Right cardiac atrium (tissue), 5 donors: Measurements from ENCODE around the gene TNFAIP8. TPM values are rescaled to one million over a fixed set of nuclear protein-coding genes. Genes with fewer than 3 reads are reported as not detected.

ENCODE experiments used
- ATAC-seq, 2 donors: fragments of 200-7000 bp; cut with Tn5 transposase; one replicate each; pipeline versions ENCODE4 v1.8.0 to v1.9.1; 2020; ENCODE audit warnings: moderate library complexity in 2 of 2, mild to moderate bottlenecking in 1 of 2
- DNase-seq, 3 donors: peaks; one replicate each; pipeline ENCODE4 v3.0.0-alpha.2; 2020
- H3K27ac ChIP-seq: one replicate; pipeline ENCODE4 v1.5.1; 2013; ENCODE audit warnings: mild to moderate bottlenecking, low read length, control low read depth, moderate library complexity
- H3K27me3 ChIP-seq: one replicate; pipeline ENCODE4 v1.6.1; 2013; ENCODE audit not compliant: control insufficient read depth, insufficient read depth
- H3K4me1 ChIP-seq: one replicate; pipeline ENCODE4 v1.6.1; 2013; ENCODE audit warnings: low read length; ENCODE audit not compliant: control insufficient read depth, insufficient read depth
- H3K4me3 ChIP-seq: one replicate; pipeline ENCODE4 v1.5.1; 2013; ENCODE audit warnings: low read length, control low read depth
- H3K9me3 ChIP-seq: one replicate; pipeline ENCODE4 v1.6.1; 2013; ENCODE audit warnings: low read length; ENCODE audit not compliant: control insufficient read depth
- WGBS: extraction: QIAGEN DNeasy Blood & Tissue Kit; methylation state at CpG from one replicate; pipeline ENCODE4 v1.1.7; 2013; 5-methylcytosine and 5-hydroxymethylcytosine counted together
- intact Hi-C, 4 donors: fragments of 100-400 bp; cut with DNase I; formaldehyde crosslinking; loops; one replicate each; pipeline versions ENCODE4 v1.11.0 to v1.14.0; 2022 to 2023
- polyA plus RNA-seq: library from polyadenylated mRNA; stranded (reverse); fragments of 200-250 nt; gene quantifications from one replicate; pipeline ENCODE4 v1.2.3, GENCODE V29; 2013
- total RNA-seq, 4 donors: library from RNA; stranded (reverse); fragmentation: NEBNext Ultra II Directional; extraction: Animal tissue kit (Norgen Biotek cat#: 25700); gene quantifications; one replicate each; pipeline ENCODE4 v1.2.1, GENCODE V29; 2021
- donor health status: healthy with polysubstance abuse.
- donor health status: DM: no; HTN: yes; CAD: no.
- donor health status: DM: no; HTN: no; CAD: no.
- donor health status: DM: no; HTN: yes; CAD: no; lungs with severe emphysema.
- donor health status: DM: yes; HTN: yes; CAD: no.

TNFAIP8 gene
- total and polyA plus RNA-seq, 5 donors: 2.7 to 5.9 (median 4.4) TPM

DNA sequence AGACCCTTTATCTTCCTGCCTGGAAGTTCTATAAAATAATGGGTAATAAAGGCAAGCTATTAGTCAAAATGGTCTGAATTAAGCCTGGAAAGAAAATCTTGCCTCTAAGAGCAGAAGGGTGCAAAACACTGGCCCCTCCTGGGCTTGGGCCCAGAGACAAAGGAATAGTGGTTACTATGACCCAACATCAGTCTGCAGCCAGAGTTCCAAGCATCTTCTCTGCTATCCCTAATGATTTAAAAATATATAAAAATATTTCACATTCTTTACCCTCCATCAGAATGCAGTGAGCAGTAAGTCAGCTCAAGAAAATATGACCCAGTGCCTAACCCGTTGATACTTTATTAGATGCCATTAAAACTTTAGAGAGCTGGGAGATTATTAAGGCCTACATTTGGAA, 14.7 kb downstream of the TNFAIP8 start:
- H3K9me3 ChIP-seq: no peaks in the 10 kb centered on the region
- no peak for DNase-seq
- H3K4me3 ChIP-seq: no peak overlapping the region
- H3K27me3 ChIP-seq: no peaks in the 10 kb centered on the region
- H3K27ac ChIP-seq: no peak overlapping the region
- WGBS: 75% methylated on average over 1 of the region's 1 CpG
- peaks cover 3% of the 10 kb centered on the region for H3K4me1 ChIP-seq
- ATAC-seq: no peak
- intact Hi-C loops: no loop called here

DNA sequence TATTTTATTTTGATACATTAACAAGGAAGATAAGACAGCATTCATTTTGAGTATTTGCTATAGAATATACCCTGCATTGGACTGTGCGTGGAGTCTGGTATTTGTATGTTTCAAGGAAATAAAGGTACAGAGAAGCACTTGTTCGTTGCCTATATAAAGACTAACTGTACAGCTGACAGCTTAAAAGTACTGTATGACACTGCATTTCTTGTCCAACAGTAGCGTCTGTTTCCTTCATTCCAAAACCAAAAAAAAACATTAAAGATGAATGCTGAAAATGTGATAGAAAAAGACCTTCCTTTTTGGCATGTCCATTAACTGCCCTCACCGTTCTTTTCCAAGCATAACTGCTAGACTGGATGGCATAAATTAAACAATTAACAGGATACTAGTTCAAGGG, 15.3 kb downstream of the TNFAIP8 start:
- no peaks in the 10 kb centered on the region for H3K27me3 ChIP-seq
- intact Hi-C loops: no loop called here
- no peak for ATAC-seq
- 74% methylated on average over 4 of the region's 4 CpGs for WGBS
- no peak for DNase-seq
- H3K27ac ChIP-seq: no peak overlapping the region
- peaks cover 3% of the 10 kb centered on the region for H3K4me1 ChIP-seq
- H3K4me3 ChIP-seq: no peak overlapping the region
- H3K9me3 ChIP-seq: no peaks in the 10 kb centered on the region

DNA sequence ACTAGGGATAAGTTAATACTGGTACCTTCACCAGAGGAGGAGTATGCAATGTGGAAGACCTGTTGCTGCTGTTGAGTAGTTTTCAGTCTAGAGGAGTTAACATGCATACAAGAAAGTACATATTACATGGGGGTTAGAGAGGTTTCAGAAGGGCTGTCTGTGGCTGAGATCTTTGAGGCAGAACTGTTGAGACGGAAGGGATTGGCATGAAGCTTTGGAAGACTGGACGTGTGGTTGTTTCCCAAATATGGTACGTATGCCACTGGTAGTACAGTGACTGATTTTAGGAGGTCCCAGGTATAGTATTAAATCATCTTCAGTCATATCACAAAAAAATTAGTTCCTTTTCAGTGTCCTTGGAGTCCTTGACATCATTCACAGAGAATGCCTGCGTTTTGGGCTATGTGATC, 17.6 kb downstream of the TNFAIP8 start:
- Histone ChIP-seq H3K27ac (no peak overlapping the region), H3K4me1 (no peaks in the 10 kb centered on the region), H3K27me3 (no peaks in the 10 kb centered on the region), H3K9me3 (no peaks in the 10 kb centered on the region), H3K4me3 (no peak overlapping the region)
- intact Hi-C loops: no loop called here
- no peak for ATAC-seq
- DNase-seq: no peak
- 96% methylated on average over 4 of the region's 4 CpGs for WGBS

DNA sequence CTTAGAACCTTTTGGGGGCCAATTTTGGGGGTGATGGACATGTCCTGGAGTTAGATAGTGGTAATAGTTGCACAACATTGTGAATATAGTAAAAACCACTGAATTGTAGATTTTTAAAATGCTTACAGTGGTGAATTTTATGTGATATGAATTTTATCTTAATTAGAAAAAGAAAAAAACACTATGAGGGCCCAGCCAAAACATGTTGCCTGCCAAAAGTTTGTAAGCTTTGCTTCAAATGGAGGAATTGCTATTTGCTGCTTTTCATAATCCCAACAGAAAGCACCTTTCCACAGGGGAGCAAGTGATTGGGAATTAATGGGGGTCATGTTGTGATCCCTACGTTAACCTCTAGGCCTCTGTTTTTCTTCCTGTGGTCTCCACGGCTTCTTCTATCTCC, 19.1 kb downstream of the TNFAIP8 start:
- Histone ChIP-seq H3K27ac (no peak overlapping the region), H3K4me1 (no peaks in the 10 kb centered on the region), H3K4me3 (no peak overlapping the region), H3K27me3 (no peaks in the 10 kb centered on the region), H3K9me3 (no peaks in the 10 kb centered on the region)
- DNase-seq: no peak
- intact Hi-C loops: no loop called here
- no peak for ATAC-seq
- 78% methylated on average over 2 of the region's 2 CpGs for WGBS

DNA sequence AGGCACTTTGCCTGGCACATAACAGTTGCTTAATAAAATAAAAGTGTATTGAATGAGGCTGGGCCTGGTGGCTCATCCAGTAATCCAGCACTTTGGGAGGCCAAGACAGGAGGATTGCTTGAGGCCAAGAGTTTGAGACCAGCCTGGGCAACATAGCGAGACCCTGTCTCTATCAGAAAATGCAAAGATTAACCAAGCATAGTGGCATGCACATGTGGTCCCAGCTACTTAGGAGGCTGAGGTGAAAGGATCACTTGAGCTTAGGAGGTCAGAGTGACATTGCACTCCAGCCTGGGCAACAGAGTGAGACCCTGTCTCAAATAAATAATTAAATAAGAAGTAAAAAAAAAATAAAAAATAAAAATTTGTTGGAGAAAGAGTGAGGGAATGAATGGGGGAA, 21.2 kb downstream of the TNFAIP8 start:
- DNase-seq: no peak
- 96% methylated on average over 1 of the region's 1 CpG for WGBS
- no peaks in the 10 kb centered on the region for H3K27me3 ChIP-seq
- intact Hi-C loops: no loop called here
- H3K4me1 ChIP-seq: no peaks in the 10 kb centered on the region
- no peak overlapping the region for H3K27ac ChIP-seq
- no peak overlapping the region for H3K4me3 ChIP-seq
- no peaks in the 10 kb centered on the region for H3K9me3 ChIP-seq
- no peak for ATAC-seq

DNA sequence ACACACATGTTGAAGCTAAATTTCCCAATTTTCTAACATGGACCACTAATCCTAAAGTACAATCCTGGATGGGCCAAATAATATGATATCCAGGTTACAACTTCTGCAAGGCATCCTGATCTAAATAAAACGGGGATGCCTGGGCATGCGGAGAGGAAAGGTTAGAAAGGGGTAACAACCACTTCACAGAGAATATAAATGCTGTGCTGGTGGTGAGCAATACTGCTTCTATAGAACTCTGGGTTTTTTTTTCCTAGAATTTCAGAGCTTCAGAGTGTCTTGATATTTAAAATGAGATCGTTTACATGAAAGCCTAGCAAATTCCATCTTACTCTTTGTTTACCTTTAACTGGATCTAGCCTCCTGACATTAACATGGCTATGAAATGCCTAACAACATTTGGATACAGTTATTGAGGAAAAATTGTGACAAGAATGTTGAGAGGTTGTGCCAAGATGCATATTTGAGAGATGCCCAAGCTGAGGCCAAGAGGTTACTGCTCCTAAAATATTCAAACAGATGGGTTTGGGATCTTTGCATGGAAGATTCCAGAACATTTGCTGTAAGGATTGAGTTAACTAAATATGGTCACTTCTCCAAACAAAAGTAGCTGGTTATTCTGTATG, 22.4 kb downstream of the TNFAIP8 start:
- no peak overlapping the region for H3K27ac ChIP-seq
- WGBS: 87% methylated on average over 3 of the region's 3 CpGs
- intact Hi-C loops: no loop called here

DNA sequence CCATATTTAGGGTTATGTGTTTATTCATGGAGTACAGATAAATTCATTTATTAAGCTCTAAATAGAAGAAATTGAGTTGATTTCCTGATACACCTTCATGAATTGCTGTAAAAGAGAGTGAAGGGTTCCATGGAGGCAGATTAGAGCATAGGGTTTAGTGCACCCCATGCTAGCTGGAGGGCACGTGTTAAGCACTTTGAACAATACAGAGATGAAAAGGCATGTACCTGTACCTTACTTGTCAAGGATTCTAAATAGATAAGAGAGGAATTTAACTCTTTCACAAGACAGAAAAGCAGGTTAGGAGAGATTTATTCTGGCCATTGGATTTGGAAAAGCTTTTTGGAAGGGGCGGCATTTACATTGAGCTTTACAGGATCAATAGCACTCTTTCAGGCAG, 23.3 kb downstream of the TNFAIP8 start:
- Histone ChIP-seq H3K4me3 (no peak overlapping the region), H3K9me3 (no peaks in the 10 kb centered on the region), H3K27ac (no peak overlapping the region), H3K27me3 (no peaks in the 10 kb centered on the region), H3K4me1 (no peaks in the 10 kb centered on the region)
- 97% methylated on average over 2 of the region's 2 CpGs for WGBS
- intact Hi-C loops: no loop called here
- ATAC-seq: no peak
- DNase-seq: no peak

More for the DNA sequence above, 22.4 kb downstream of the TNFAIP8 start:
- Histone ChIP-seq H3K4me1 (no peaks in the 10 kb centered on the region), H3K27me3 (no peaks in the 10 kb centered on the region), H3K4me3 (no peak overlapping the region), H3K9me3 (no peaks in the 10 kb centered on the region)
- DNase-seq (no peak), ATAC-seq (no peak)

DNA sequence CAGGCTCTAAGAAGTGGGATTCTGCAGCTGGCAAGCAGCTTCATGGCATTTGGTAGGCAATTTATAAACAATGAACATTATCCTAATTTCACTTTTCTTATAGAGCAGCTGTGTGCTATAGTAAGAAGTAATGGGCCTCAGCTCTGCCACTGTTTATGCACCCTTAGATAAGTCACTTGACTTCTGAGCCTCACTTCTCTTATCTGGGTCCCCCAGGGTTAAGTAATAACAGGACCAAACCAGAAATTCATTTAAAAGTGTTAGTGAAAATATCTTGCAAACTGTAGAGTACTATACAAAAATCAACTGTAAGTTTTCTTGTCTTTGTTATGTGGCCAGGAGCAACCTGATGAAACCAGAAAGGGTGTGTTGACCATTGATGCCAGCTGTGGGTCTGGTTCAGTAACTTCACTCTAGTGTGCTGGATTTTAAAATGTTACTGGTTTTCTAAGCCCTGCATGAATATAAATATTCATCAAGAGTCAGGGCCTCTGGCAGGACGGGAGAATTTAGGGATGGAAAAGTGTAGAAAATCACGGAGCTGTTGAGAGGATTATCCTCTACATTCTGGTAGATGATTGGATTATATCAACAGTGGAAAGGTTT, 24.2 kb downstream of the TNFAIP8 start:
- no peak overlapping the region for H3K4me3 ChIP-seq
- ATAC-seq (no peak), DNase-seq (no peak)
- no peaks in the 10 kb centered on the region for H3K27me3 ChIP-seq
- H3K9me3 ChIP-seq: no peaks in the 10 kb centered on the region
- no peak overlapping the region for H3K27ac ChIP-seq
- 96% methylated on average over 2 of the region's 2 CpGs for WGBS
- no peaks in the 10 kb centered on the region for H3K4me1 ChIP-seq
- intact Hi-C loops: no loop called here

DNA sequence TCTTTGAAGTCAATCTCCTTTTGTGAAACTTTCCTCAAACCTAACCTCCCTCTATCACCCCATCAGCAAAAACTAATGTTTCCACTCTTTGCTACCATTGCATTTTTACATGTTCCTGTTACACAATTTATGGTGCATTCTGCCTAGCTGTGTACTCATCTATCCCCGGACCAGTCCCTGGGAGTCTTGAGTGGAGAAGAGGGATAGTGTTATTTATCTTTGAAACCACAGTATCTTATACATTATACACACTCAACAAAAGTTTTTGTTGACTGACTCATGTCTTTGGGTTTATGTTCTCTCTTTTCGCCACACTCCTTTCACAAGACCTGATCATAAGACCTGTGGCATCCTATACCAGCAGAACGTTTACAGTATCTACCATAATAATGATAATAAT, 26.4 kb downstream of the TNFAIP8 start:
- H3K4me1 ChIP-seq: peaks cover 3% of the 10 kb centered on the region
- no peak for ATAC-seq
- H3K27me3 ChIP-seq: no peaks in the 10 kb centered on the region
- no peak overlapping the region for H3K27ac ChIP-seq
- intact Hi-C loops: no loop called here
- 81% methylated on average over 3 of the region's 3 CpGs for WGBS
- H3K9me3 ChIP-seq: no peaks in the 10 kb centered on the region
- DNase-seq: no peak
- no peak overlapping the region for H3K4me3 ChIP-seq

DNA sequence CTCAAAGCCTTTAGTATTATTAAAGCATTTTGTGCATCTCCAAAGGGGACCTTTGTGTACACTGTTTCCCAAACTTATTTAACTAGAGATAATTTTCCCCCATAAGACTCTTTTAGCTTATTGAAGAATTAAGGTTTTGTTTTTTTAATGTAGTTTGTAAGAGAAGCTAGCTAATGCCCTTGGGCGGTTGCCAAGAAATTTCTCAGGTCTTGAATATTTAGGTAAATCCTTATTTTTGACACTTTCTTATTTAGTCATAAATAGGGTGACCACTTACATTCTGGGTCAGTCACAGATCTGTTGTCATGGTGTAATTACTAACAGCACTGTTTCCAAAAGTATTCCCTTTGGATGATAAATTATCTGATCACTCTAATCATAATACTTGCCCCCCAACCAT, 27.2 kb downstream of the TNFAIP8 start:
- H3K4me3 ChIP-seq: no peak overlapping the region
- H3K27me3 ChIP-seq: no peaks in the 10 kb centered on the region
- H3K9me3 ChIP-seq: no peaks in the 10 kb centered on the region
- H3K4me1 ChIP-seq: peaks cover 3% of the 10 kb centered on the region
- no peak for ATAC-seq
- no peak overlapping the region for H3K27ac ChIP-seq
- intact Hi-C loops: no loop called here
- 94% methylated on average over 1 of the region's 1 CpG for WGBS
- DNase-seq: no peak

DNA sequence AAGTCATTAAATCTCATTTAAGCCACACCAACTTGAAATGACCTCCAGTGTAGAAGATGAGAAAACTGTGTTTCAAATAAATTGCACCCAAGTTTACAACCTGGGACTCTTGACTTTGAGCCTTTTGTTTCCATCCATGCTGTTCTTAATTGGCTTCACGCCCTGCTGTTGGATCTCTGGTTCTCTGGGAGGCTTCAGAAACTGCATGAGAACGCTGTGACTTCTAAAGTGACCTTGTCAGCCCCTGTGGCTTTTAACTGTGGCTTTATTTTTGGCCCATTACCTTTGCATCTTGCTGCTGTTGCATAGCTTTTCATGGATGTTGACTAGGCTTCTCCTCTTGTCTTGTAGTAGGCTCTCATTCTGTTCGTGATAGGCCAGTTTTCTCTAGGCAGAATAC, 29.3 kb downstream of the TNFAIP8 start:
- no peak for ATAC-seq
- Histone ChIP-seq H3K27ac (no peak overlapping the region), H3K4me3 (no peak overlapping the region), H3K4me1 (peaks cover 3% of the 10 kb centered on the region), H3K9me3 (no peaks in the 10 kb centered on the region), H3K27me3 (no peaks in the 10 kb centered on the region)
- no peak for DNase-seq
- intact Hi-C loops: no loop called here
- WGBS: 88% methylated on average over 3 of the region's 3 CpGs
